Astrocyte of the spinal cord (primary cell): ENCODE data around the gene ADAM12.
"Not testable (repeated sequence)": the region's sequence is repeated elsewhere in the genome, so short reads cannot be mapped to it uniquely, and the experiment has no call there.

Source experiments
- DNase-seq: peaks from one replicate; pipeline ENCODE4 v3.0.0; 2011; ENCODE audit warnings: low read depth, low spot score
- H3K4me3 ChIP-seq: 2 replicates; pipeline ENCODE4 v1.5.1; 2011; ENCODE audit warnings: low read depth, mild to moderate bottlenecking, low read length, moderate library complexity
- in situ Hi-C: cut with HindIII; loops from 2 replicates; pipeline ENCODE4 v1.10.0; 2017; ENCODE audit warnings: low sequenced_read_pairs
- TF ChIP-seq, protein P1 (sequence below): IDR thresholded peaks from 2 replicates; pipeline ENCODE4 v1.5.1; 2012; ENCODE audit warnings: low read depth, mild to moderate bottlenecking, low read length, inconsistent platforms

Gene ADAM12

DNA sequence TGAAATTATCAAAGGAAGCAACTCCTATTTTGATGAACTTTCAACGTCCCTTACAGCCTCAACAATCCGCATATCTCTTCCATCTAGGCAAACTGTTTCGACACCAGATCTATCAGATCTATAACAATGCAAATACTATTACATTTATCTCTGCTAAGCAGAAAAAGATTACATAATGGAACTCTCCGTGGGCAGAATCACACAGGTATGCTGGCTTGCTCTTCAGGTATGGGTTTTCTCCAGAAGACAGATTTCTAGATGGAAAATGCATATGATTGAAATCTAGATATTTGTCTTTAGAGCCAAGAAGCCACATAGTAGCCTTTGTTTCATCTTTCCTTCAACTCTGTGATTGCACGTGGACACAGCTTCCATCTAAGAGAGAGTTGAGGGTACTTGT is 38.6 kb downstream of the ADAM12 start:
- in situ Hi-C loops = no loop called here
- TF ChIP-seq, protein P1, sequence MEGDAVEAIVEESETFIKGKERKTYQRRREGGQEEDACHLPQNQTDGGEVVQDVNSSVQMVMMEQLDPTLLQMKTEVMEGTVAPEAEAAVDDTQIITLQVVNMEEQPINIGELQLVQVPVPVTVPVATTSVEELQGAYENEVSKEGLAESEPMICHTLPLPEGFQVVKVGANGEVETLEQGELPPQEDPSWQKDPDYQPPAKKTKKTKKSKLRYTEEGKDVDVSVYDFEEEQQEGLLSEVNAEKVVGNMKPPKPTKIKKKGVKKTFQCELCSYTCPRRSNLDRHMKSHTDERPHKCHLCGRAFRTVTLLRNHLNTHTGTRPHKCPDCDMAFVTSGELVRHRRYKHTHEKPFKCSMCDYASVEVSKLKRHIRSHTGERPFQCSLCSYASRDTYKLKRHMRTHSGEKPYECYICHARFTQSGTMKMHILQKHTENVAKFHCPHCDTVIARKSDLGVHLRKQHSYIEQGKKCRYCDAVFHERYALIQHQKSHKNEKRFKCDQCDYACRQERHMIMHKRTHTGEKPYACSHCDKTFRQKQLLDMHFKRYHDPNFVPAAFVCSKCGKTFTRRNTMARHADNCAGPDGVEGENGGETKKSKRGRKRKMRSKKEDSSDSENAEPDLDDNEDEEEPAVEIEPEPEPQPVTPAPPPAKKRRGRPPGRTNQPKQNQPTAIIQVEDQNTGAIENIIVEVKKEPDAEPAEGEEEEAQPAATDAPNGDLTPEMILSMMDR = no peak
- H3K4me3 ChIP-seq = no peak overlapping the region
- no peak for DNase-seq

DNA sequence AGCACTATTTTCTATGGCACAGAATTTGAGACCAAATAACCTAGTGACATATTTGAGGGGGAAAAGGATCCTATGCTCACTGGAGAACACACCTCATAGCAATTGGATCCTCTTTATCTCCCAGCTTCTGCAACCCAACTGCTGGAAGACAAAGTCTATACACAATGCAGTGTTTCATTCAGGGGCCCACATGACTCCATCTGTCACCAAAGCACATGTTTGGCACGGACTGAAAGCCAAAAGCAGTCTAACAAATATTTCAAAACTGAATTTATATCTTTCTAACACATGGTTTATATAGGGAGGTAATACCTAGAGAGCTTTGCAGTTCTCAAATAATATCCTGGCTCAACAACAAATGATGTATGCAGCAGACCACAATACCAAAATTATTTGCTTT is 39.2 kb downstream of the ADAM12 start:
- H3K4me3 ChIP-seq = no peak overlapping the region
- TF ChIP-seq, protein P1 = no peak
- in situ Hi-C loops = no loop called here
- DNase-seq = no peak

- H3K4me3 ChIP-seq, in situ Hi-C loops, DNase-seq: not testable (repeated sequence)
These were observed 44.8 kb downstream of the ADAM12 start for GRCh38 chr10:126343496-126343895.

- H3K4me3 ChIP-seq = no peak overlapping the region
- TF ChIP-seq, protein P1 = no peak
- in situ Hi-C loops = no loop called here
- DNase-seq = no peak
These were observed 45.6 kb downstream of the ADAM12 start for GRCh38 chr10:126342680-126343079.

DNA sequence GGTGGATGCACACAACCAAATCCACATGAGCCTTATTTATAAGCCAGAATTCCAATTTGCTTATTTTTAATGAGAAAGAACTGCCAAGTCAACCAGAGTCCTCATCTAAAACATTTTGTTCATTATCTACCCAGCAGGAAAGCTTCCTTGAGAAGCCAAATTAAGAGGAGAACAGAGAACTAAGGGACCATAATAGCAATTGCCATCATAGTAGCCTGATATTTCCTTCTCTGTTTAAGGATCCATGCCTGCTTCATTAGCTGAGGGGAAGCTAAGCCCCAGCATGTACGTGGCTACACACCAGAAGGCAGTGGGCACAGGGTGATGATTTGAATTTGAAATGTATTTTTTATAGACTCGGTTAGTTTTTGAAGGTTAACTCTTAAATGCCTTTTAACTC is 46.8 kb downstream of the ADAM12 start:
- TF ChIP-seq, protein P1 = no peak
- in situ Hi-C loops = no loop called here
- no peak overlapping the region for H3K4me3 ChIP-seq
- no peak for DNase-seq

GRCh38 chr10:126337251-126337810 is 50.9 kb downstream of the ADAM12 start:
- no peak for DNase-seq
- no peak overlapping the region for H3K4me3 ChIP-seq
- in situ Hi-C loops = no loop called here
- TF ChIP-seq, protein P1 = no peak

- TF ChIP-seq, protein P1 = no peak
- H3K4me3 ChIP-seq = no peak overlapping the region
- in situ Hi-C loops = no loop called here
- peak; percentile 48 for DNase-seq
These were observed 51.5 kb downstream of the ADAM12 start for GRCh38 chr10:126336801-126337200.
